ENCODE measurements around the gene NUP93.

DNA sequence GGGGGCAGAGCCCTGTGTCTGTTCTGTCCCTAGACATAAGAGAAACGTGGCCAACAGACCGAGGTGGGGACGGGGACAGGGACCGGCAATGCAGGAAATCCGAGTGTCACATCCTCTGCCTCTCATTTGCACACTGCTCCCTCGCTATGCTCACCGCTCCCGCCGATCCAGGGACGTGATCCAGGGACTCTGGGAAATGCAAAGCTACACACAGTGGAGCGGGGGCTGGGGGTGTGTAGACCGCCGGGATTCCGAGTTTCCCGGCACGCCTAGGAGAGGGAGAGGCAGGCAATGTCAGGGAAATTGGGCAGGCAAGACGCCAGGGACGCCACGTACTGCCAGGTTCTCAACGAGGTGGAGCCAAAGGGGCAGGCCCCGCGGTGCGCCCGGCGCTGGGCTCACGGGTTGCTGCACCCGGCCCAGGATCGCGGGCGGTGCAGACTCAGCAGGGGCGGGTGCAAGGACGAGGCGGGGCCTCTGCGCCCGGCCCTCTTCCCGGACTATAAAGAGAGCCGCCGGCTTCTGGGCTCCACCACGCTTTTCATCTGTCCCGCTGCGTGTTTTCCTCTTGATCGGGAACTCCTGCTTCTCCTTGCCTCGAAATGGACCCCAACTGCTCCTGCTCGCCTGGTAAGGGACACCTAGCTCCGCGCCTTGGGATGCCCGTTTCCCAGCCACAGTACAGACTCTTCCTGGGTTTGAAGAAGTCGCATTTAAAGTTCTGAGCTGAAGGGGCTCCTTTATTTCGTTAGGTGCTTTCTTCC, 47.8 kb upstream of the NUP93 start, which contains the start of gene MT1X:
- TF ChIP-seq, protein P1, sequence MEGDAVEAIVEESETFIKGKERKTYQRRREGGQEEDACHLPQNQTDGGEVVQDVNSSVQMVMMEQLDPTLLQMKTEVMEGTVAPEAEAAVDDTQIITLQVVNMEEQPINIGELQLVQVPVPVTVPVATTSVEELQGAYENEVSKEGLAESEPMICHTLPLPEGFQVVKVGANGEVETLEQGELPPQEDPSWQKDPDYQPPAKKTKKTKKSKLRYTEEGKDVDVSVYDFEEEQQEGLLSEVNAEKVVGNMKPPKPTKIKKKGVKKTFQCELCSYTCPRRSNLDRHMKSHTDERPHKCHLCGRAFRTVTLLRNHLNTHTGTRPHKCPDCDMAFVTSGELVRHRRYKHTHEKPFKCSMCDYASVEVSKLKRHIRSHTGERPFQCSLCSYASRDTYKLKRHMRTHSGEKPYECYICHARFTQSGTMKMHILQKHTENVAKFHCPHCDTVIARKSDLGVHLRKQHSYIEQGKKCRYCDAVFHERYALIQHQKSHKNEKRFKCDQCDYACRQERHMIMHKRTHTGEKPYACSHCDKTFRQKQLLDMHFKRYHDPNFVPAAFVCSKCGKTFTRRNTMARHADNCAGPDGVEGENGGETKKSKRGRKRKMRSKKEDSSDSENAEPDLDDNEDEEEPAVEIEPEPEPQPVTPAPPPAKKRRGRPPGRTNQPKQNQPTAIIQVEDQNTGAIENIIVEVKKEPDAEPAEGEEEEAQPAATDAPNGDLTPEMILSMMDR (tag by site-specific recombination; IDR thresholded peaks at IDR 0.05), result no peak
- no peak for TF ChIP-seq ZBTB7A (tag by site-specific recombination; IDR thresholded peaks at IDR 0.05; ENCODE audit: low read depth)
- peak; percentile 46 for TF ChIP-seq EGR2 (tag by site-specific recombination; IDR thresholded peaks at IDR 0.05; ENCODE audit: low read depth)
- TF ChIP-seq, protein P2, sequence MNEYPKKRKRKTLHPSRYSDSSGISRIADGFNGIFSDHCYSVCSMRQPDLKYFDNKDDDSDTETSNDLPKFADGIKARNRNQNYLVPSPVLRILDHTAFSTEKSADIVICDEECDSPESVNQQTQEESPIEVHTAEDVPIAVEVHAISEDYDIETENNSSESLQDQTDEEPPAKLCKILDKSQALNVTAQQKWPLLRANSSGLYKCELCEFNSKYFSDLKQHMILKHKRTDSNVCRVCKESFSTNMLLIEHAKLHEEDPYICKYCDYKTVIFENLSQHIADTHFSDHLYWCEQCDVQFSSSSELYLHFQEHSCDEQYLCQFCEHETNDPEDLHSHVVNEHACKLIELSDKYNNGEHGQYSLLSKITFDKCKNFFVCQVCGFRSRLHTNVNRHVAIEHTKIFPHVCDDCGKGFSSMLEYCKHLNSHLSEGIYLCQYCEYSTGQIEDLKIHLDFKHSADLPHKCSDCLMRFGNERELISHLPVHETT (tag by site-specific recombination; IDR thresholded peaks at IDR 0.05), result no peak
- TF ChIP-seq YY1 (tag by site-specific recombination; IDR thresholded peaks at IDR 0.05), result no peak
- TF ChIP-seq SP2 (tag by site-specific recombination; IDR thresholded peaks at IDR 0.05), result peak; percentile 81
- no peak for TF ChIP-seq ZNF549 (tag by site-specific recombination; IDR thresholded peaks at IDR 0.05)
- TF ChIP-seq, protein P3, sequence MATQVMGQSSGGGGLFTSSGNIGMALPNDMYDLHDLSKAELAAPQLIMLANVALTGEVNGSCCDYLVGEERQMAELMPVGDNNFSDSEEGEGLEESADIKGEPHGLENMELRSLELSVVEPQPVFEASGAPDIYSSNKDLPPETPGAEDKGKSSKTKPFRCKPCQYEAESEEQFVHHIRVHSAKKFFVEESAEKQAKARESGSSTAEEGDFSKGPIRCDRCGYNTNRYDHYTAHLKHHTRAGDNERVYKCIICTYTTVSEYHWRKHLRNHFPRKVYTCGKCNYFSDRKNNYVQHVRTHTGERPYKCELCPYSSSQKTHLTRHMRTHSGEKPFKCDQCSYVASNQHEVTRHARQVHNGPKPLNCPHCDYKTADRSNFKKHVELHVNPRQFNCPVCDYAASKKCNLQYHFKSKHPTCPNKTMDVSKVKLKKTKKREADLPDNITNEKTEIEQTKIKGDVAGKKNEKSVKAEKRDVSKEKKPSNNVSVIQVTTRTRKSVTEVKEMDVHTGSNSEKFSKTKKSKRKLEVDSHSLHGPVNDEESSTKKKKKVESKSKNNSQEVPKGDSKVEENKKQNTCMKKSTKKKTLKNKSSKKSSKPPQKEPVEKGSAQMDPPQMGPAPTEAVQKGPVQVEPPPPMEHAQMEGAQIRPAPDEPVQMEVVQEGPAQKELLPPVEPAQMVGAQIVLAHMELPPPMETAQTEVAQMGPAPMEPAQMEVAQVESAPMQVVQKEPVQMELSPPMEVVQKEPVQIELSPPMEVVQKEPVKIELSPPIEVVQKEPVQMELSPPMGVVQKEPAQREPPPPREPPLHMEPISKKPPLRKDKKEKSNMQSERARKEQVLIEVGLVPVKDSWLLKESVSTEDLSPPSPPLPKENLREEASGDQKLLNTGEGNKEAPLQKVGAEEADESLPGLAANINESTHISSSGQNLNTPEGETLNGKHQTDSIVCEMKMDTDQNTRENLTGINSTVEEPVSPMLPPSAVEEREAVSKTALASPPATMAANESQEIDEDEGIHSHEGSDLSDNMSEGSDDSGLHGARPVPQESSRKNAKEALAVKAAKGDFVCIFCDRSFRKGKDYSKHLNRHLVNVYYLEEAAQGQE (tag by site-specific recombination; IDR thresholded peaks at IDR 0.05), result no peak
- TF ChIP-seq ZNF416 (tag by site-specific recombination; IDR thresholded peaks at IDR 0.05), result no peak
- no peak for TF ChIP-seq ZNF701 (tag by site-specific recombination; IDR thresholded peaks at IDR 0.05)
- TF ChIP-seq ZNF311 (tag by site-specific recombination; IDR thresholded peaks at IDR 0.05; ENCODE audit: borderline replicate concordance), result no peak
- TF ChIP-seq, protein P4, sequence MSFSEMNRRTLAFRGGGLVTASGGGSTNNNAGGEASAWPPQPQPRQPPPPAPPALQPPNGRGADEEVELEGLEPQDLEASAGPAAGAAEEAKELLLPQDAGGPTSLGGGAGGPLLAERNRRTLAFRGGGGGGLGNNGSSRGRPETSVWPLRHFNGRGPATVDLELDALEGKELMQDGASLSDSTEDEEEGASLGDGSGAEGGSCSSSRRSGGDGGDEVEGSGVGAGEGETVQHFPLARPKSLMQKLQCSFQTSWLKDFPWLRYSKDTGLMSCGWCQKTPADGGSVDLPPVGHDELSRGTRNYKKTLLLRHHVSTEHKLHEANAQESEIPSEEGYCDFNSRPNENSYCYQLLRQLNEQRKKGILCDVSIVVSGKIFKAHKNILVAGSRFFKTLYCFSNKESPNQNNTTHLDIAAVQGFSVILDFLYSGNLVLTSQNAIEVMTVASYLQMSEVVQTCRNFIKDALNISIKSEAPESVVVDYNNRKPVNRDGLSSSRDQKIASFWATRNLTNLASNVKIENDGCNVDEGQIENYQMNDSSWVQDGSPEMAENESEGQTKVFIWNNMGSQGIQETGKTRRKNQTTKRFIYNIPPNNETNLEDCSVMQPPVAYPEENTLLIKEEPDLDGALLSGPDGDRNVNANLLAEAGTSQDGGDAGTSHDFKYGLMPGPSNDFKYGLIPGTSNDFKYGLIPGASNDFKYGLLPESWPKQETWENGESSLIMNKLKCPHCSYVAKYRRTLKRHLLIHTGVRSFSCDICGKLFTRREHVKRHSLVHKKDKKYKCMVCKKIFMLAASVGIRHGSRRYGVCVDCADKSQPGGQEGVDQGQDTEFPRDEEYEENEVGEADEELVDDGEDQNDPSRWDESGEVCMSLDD (tag by site-specific recombination; IDR thresholded peaks at IDR 0.05), result no peak
- no peak for TF ChIP-seq ZNF558 (tag by site-specific recombination; IDR thresholded peaks at IDR 0.05)
- no peak for TF ChIP-seq RBAK (tag by site-specific recombination; IDR thresholded peaks at IDR 0.05)

All from HEK293 (cell line).